Duodenal mucosa (tissue), 2 donors: ENCODE measurements around the gene TMEM184A.
A peak's percentile ranks its signal among the peaks of the same experiment; 100 is the strongest.

ENCODE experiments used
- H3K27ac ChIP-seq: one replicate; pipeline ENCODE4 v1.7.0; 2013; ENCODE audit warnings: low read depth, low read length
- H3K27me3 ChIP-seq, 2 donors: one replicate each; pipeline ENCODE4 v1.7.0; 2013; ENCODE audit warnings: low read length in 2 of 2, control low read depth in 1 of 2; ENCODE audit not compliant: insufficient read depth in 2 of 2, control insufficient read depth in 1 of 2
- H3K36me3 ChIP-seq, 2 donors: one replicate each; pipeline ENCODE4 v1.7.0; 2013; ENCODE audit warnings: low read length in 2 of 2, control low read depth in 1 of 2; ENCODE audit not compliant: insufficient read depth in 2 of 2, control insufficient read depth in 1 of 2
- H3K4me1 ChIP-seq, 2 donors: one replicate each; pipeline ENCODE4 v1.7.0; 2013; ENCODE audit warnings: low read length in 2 of 2, control low read depth in 1 of 2; ENCODE audit not compliant: insufficient read depth in 2 of 2, control insufficient read depth in 1 of 2
- H3K4me3 ChIP-seq, 2 donors: one replicate each; pipeline ENCODE4 v1.7.0; 2013; ENCODE audit warnings: low read length in 2 of 2, low read depth in 1 of 2
- H3K9ac ChIP-seq, 2 donors: one replicate each; pipeline ENCODE4 v1.7.0; 2013; ENCODE audit warnings: low read length in 2 of 2, low read depth in 1 of 2
- H3K9me3 ChIP-seq, 2 donors: one replicate each; pipeline ENCODE4 v1.7.0; 2013; ENCODE audit warnings: low read length in 2 of 2, control low read depth in 1 of 2; ENCODE audit not compliant: control insufficient read depth in 1 of 2

The TMEM184A gene

GRCh38 chr7:1559626-1560590, 3.9 kb upstream of the TMEM184A start:
- no peaks in the 10 kb centered on the region for H3K36me3 ChIP-seq
- no peak overlapping the region for H3K9ac ChIP-seq
- no peaks in the 10 kb centered on the region for H3K9me3 ChIP-seq
- no peaks in the 10 kb centered on the region for H3K27me3 ChIP-seq
- H3K4me3 ChIP-seq = no peak overlapping the region
- H3K27ac ChIP-seq = no peak overlapping the region
- H3K4me1 ChIP-seq = peaks cover 10 to 19% of the 10 kb centered on the region in 2 donors

- no peak overlapping the region for H3K27ac ChIP-seq
- peaks cover 14 to 26% of the 10 kb centered on the region in 2 donors for H3K4me1 ChIP-seq
- H3K9ac ChIP-seq = no peak overlapping the region
These were observed 3.0 kb upstream of the TMEM184A start for GRCh38 chr7:1558841-1559625.

DNA sequence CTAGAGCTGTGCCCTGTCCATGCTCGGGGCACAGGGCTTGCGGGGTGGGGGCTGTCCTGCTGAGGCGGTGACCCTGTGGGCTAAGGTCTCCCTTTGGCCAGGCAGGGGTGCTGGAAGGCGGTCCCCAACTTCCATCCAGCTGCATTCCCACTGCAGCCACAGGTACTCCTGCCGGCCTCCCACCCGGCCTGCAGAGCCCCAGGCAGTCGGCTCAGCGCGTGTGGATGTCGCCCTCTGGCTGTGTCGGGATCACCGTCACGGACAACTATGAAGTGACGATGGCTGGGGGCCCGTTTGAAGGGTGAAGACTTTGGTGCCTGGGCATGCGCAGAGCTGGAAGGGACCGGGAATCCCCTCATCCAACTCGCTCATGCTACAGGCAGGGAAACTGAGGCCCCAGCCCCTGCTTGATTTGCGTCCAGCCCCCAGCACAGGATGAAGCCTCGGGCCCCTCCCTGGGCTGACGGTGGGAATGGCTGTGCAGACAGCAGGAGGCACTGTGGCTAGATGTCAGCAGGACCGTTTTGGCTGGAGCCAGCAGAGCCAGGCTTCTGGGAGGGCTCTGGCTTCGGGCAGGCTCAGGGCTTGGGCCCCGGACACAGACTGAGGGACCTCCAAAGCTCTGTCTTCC, 2.3 kb upstream of the TMEM184A start:
- Histone ChIP-seq H3K36me3 (peaks cover 0 to 2% of the 10 kb centered on the region in 2 donors), H3K4me1 (peaks cover 14 to 26% of the 10 kb centered on the region in 2 donors), H3K4me3 (no peak overlapping the region), H3K27ac (no peak overlapping the region), H3K9ac (no peak overlapping the region), H3K27me3 (no peaks in the 10 kb centered on the region), H3K9me3 (no peaks in the 10 kb centered on the region)

More at GRCh38 chr7:1558841-1559625, 3.0 kb upstream of the TMEM184A start:
- Histone ChIP-seq H3K9me3 (no peaks in the 10 kb centered on the region), H3K4me3 (no peak overlapping the region), H3K36me3 (no peaks in the 10 kb centered on the region), H3K27me3 (no peaks in the 10 kb centered on the region)

- no peak overlapping the region for H3K4me3 ChIP-seq
- H3K4me1 ChIP-seq = peaks cover 14 to 26% of the 10 kb centered on the region in 2 donors
- no peak overlapping the region for H3K9ac ChIP-seq
- H3K9me3 ChIP-seq = no peaks in the 10 kb centered on the region
- peaks cover 0 to 2% of the 10 kb centered on the region in 2 donors for H3K36me3 ChIP-seq
- H3K27me3 ChIP-seq = no peaks in the 10 kb centered on the region
- H3K27ac ChIP-seq = no peak overlapping the region
These were observed 1.8 kb upstream of the TMEM184A start for GRCh38 chr7:1557771-1558170.

GRCh38 chr7:1557006-1557405, 1.0 kb upstream of the TMEM184A start:
- no peaks in the 10 kb centered on the region for H3K9me3 ChIP-seq
- no peak overlapping the region for H3K27ac ChIP-seq
- H3K9ac ChIP-seq = no peak overlapping the region
- H3K36me3 ChIP-seq = peaks cover 0 to 2% of the 10 kb centered on the region in 2 donors
- no peak overlapping the region for H3K4me3 ChIP-seq
- H3K4me1 ChIP-seq = peaks cover 14 to 26% of the 10 kb centered on the region in 2 donors
- no peaks in the 10 kb centered on the region for H3K27me3 ChIP-seq

- Histone ChIP-seq H3K27me3 (no peaks in the 10 kb centered on the region), H3K4me3 (peak overlapping the region; percentile 70 to 73), H3K27ac (peak overlapping the region; percentile 90), H3K4me1 (peaks cover 9 to 26% of the 10 kb centered on the region in 2 donors), H3K9me3 (no peaks in the 10 kb centered on the region), H3K9ac (peak overlapping the region; percentile 57 to 63), H3K36me3 (peaks cover 0 to 8% of the 10 kb centered on the region in 2 donors)
These were observed 776 bp downstream of the TMEM184A start for GRCh38 chr7:1555046-1555812.

DNA sequence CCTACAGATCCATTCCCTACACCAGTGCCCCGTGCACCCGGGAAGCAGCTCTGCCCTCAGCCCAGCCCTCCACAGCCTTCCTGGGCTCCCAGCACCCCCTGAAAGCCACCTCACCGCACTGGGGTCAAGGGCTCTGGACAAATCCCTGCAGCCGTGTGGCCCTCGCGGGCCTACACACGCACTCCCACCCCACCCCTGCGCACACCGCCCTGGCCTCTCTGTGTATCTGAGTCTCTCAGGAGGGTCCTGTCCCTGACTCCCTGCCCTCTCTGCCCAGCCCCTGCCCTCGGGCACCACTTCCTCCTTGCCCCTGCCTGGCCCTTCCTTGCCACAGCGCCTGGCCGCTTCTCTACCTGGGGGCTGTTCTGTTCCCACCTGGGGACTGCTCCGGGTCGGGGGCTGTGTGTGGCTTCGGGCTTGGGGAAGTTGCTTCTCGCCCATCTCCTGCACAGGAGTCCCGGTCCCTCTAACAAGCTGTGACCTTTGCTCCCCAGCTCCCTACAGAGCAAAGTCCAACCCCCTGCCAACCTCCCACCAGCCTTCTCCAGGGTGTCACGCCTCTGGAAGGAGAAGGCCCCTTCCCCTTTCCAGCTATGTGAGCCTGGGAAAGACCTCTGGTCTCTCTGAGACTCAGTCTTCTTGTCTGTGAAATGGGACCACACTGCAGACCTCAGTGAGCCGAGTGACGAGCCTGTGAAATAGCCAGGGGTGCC, 1.5 kb downstream of the TMEM184A start:
- H3K4me3 ChIP-seq = peak overlapping the region; percentile 70 to 73
- H3K9ac ChIP-seq = peak overlapping the region; percentile 54 to 63
- peaks cover 0 to 11% of the 10 kb centered on the region in 2 donors for H3K36me3 ChIP-seq
- peaks cover 9 to 26% of the 10 kb centered on the region in 2 donors for H3K4me1 ChIP-seq
- H3K27me3 ChIP-seq = no peaks in the 10 kb centered on the region
- no peaks in the 10 kb centered on the region for H3K9me3 ChIP-seq
- peak overlapping the region; percentile 90 for H3K27ac ChIP-seq

GRCh38 chr7:1553512-1554210, 2.3 kb downstream of the TMEM184A start:
- Histone ChIP-seq H3K9ac (no peak overlapping the region), H3K4me3 (peak overlapping the region; percentile 70 to 73), H3K36me3 (peaks cover 8 to 19% of the 10 kb centered on the region in 2 donors), H3K27me3 (no peaks in the 10 kb centered on the region), H3K27ac (no peak overlapping the region), H3K4me1 (peaks cover 9 to 26% of the 10 kb centered on the region in 2 donors), H3K9me3 (no peaks in the 10 kb centered on the region)
